HG03045 (cell line): Measurements from ENCODE around the gene HMGCS1.
"Not testable (repeated sequence)": the region's sequence is repeated elsewhere in the genome, so short reads cannot be mapped to it uniquely, and the experiment has no call there.

Source experiments
- ATAC-seq: cut with Tn5 transposase; IDR thresholded peaks from one replicate; pipeline ENCODE4 v1.9.1; 2021; ENCODE audit warnings: mild to moderate bottlenecking, moderate library complexity; ENCODE audit not compliant: unreplicated experiment

Gene HMGCS1

GRCh38 chr5:43313035-43313853, at the start of gene HMGCS1:
Gene HMGCS1, minus strand, starts transcription at chr5:43313412. Its CDS starts 14,447 bp downstream, at chr5:43298965.
- peak; percentile 96 for ATAC-seq

- no peak for ATAC-seq
Observed at GRCh38 chr5:43358726-43359125, 45.5 kb upstream of the HMGCS1 start.

- no peak for ATAC-seq
Observed at GRCh38 chr5:43358301-43358700, 45.1 kb upstream of the HMGCS1 start.

DNA sequence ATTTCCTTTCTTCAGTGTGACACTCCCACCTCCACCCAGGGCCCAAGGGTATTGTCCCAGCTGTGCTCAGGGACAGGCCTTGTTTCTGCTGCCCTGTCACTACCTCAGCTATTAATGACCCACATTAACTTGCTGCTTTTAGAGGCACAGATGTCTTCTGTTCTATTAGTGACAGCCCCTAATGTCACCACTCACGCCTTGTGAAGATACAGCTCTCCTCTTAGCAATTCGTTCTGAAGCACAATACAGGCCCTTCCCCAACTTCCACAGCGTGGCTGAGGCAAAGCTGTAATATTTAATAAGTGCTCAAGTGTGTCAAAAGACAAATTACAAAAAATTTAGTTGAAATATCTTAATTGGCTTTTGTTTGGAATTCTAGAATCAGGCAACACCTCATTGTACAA, 44.7 kb upstream of the HMGCS1 start:
- no peak for ATAC-seq

GRCh38 chr5:43357067-43357466, 43.9 kb upstream of the HMGCS1 start:
- no peak for ATAC-seq

DNA sequence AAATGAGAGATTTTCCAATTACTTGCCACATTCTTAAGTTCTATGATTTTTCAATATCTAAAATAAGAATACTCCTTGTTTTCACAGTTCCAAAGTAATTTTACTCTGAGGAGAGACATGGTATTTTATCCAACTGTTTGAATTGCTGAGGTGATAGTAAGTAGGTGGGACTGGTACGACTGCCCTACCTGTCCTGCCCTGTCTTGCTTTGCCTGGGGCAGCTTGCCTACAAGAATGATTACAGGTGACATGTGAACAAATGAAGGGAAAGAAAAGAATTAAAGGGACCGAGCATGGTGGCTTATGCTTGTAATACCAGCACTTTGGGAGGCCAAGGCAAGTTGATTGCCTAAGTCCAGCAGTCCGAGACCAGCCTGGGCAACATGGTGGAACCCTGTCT, 41.6 kb upstream of the HMGCS1 start:
- ATAC-seq: no peak

- no peak for ATAC-seq
Observed at GRCh38 chr5:43353668-43354067, 40.5 kb upstream of the HMGCS1 start.

DNA sequence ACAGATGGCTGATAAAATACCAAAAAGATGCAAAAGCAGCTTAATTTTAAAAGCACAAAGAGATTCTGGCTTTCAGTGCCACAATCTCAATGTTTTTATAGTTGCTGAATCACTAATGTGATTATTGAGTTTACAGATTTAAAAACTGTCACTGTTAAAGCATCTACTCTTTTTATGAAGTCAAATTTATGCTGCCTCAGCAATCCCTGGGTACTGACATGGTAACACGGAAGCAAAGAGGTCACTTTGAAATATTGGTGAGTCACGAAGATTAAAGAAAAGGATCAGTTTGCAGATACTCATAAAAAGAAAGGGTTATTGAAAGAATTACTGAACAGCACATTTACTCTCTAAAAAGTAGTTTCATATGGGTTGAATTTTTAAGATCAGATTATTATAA, 39.7 kb upstream of the HMGCS1 start:
- ATAC-seq: no peak

DNA sequence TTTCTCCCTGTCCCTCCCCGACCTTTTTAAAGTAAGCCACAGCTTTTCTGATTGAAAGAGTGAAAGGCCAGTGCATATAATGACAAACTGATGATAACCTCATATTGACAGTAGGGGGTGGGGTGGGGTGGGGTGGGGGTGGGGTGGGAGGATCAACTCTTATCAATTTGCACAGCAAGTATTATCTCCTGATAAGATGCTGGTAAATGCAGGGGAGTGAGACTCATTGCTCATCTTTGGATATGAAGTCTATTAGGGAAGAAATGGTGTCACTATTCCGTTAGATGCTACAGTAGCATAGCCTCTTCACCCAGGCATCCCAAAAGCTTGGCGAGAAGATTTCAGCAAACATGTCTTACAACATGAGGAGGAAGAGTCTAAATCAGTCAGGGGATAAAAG, 38.9 kb upstream of the HMGCS1 start:
- ATAC-seq: no peak

DNA sequence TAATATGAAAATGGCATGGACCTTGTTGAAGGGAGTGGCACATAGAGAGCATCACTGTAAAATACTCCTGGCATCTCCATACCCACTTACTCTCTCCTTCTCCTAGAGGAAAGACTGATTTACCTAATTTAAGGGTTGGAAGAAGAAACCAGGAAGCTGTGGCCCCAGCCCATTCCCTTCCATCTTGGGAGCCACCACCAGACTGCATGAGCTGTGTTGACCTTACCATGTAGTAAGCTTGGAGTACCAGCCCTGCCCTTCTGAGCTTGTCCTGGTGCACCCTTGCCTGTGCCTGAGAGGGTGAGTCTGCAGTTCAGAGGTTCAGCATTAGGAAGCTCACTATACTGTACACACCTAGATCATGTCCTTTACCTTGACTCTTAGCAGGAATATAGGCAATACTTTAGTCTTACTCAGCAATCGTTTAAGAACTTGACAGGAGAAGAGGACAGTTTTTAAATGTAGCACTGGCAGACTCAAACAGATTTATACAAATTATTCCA, 35.7 kb upstream of the HMGCS1 start:
- no peak for ATAC-seq

DNA sequence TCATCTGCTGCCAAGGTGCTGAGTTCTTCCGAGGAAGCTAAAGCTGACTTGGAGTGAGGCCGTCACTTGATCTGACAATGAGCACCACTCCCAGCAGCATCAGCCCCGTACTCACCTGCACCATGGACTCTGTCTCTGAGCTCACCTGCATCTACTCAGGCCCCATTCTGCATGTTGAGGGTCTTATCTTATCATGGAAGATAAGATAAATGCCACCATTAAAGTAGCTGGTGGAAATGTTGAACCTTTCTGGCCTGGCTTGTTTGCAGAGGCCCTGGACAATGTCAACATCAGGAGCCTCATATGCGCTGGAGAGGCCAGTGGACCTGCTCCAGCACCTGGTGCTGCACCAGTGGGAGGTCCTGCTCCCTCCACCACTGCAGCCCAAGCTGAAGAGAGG, 35.0 kb upstream of the HMGCS1 start:
- ATAC-seq: no peak

- no peak for ATAC-seq
Observed at GRCh38 chr5:43338862-43339261, 25.6 kb upstream of the HMGCS1 start.

DNA sequence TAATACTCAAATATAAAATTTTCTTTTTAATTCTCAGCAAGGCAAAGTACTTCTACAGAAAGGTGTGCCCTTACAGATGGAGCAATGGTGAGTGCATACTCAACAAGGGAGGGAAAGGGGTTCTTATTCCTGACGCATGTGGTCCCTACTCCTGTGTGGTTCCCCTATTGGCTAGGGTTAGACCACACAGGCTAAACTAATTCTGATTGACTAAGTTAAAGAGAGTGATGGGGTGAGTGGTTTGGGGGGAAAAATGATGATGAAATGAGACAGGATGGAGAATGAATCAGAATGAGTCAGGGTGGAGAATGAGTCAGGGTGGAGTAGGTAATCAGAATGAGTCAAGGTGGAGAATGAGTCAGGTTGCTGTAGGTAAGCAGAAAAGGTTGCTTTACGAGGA, 22.9 kb upstream of the HMGCS1 start:
- no peak for ATAC-seq

- ATAC-seq: no peak
Observed at GRCh38 chr5:43335681-43336080, 22.5 kb upstream of the HMGCS1 start.

DNA sequence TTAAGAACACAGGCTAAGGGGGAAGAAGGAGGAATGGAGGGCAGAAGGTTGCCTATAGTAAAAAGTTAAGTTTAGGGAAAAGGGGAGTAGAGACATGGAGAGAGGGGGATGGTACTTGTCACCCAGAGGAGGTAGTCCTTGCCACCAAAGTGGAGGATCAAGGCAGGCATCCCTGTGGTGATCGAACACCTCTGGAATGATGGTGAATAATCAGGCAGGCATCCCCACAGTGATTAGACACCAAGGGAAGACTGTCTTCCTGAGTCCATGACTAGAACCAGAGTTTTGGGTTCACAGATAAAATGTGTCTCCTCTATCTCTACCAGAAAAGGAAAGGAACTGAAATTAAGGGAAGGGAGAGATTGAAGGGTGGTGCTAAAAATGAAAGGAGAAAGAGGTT, 19.2 kb upstream of the HMGCS1 start:
- no peak for ATAC-seq

GRCh38 chr5:43325624-43326023, 12.4 kb upstream of the HMGCS1 start:
- ATAC-seq: not testable (repeated sequence)

DNA sequence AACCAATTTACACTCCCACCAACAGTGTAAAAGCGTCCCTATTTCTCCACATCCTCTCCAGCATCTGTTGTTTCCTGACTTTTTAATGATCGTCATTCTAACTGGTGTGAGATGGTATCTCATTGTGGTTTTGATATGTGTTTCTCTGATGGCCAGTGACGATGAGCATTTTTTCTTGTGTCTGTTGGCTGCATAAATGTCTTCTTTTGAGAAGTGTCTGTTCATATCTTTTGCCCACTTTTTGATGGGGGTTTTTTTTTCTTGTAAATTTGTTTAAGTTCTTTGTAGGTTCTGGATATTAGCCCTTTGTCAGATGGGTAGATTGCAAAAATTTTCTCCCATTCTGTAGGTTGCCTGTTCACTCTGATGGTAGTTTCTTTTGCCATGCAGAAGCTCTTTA, 10.3 kb upstream of the HMGCS1 start:
- ATAC-seq: not testable (repeated sequence)

GRCh38 chr5:43320846-43321245, 7.6 kb upstream of the HMGCS1 start:
- ATAC-seq: no peak

- no peak for ATAC-seq
Observed at GRCh38 chr5:43316421-43316820, 3.2 kb upstream of the HMGCS1 start.

DNA sequence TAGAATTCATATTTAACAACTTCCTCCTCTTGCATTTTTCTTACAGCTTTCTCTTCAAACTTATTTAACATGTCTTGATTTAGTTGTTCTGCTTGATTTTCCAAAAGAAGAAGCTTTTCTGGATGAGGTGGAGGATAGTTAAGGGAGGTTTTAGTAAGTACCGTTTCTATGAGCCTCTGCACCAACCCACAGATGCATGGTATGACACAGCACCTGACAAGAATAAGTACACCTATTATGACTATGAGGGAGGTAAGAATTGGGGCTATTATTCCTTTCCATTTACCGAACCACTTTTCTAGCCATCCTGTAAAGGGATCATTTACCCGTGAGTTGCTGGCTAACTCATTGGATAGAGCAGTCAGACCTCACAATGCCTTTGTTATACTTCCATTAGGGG, 2.5 kb upstream of the HMGCS1 start:
- no peak for ATAC-seq

- ATAC-seq: no peak
Observed at GRCh38 chr5:43315263-43315662, 2.1 kb upstream of the HMGCS1 start.

DNA sequence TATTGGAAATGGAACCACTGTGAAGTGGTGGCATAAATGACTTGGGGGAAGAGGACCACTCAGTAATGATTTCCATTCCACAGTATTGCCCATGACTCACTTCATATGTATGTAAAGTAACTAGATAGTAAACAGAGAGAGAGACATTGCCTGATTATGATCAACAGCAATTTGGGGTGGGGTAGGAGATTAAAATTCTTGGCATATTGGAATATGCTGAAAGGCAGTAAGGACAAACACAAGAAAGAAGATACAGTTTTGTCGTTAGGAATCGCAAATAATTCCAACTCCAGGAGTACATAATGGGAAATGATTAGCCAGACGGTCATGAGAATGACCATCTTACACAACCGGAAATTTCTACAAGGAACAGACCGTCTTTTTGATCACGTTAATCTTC, 1.5 kb upstream of the HMGCS1 start:
- no peak for ATAC-seq
